ENCODE measurements around the gene SCRN1.

SCRN1 gene

DNA sequence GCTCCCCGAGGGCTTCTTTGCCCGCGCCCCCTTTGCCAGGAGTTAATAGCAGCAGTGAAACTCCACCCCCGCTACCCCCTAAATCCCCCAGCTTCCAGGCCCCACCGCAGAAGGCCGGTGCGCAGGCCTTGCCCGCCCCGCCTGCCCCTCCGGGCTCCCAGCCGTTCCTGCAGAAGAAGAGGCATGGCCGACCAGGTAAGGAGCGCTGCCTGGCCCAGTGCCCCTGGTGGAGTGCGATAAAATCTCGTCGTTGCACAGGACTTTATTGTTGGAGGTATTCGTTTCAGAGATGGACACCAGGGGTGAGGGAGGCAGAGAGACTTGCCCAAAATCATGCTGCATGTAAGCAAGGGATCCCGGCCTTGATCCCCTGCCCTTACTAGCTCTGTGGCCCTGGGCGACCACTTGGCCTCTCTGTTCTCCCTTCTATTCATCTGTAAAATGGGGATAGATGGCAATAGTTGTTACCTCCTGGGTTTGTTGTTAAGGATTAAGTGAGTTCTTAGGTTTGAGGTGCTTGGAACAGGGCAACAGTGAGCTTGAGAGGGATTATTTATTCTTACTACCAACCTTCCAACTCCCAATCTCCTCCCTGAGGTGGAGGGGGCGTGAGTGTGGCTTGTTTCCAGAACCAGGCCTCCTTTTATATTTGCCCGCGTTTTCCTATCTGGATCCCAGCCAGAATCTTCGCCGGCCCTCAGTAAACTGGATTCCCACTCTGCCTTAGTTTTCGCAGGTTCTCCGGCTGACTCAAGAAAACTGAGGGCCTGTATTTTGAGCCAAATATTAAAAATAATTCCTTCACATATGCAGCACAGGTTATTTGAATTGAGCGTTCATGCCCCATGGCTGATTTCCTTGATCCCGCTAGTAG, 105.0 kb downstream of the SCRN1 start:
- Histone ChIP-seq H3K27me3 (ENCODE audit: insufficient read depth, poor library complexity, severe bottlenecking) (no peaks in the 10 kb centered on the region), H3K27ac (replicated peaks) (no peak overlapping the region), H3K4me3 (replicated peaks; ENCODE audit: insufficient read depth, low read length) (no peak overlapping the region)
- no peak for TF ChIP-seq GABPA (IDR thresholded peaks at IDR 0.05; ENCODE audit: low read depth)
- TF ChIP-seq, protein P1, sequence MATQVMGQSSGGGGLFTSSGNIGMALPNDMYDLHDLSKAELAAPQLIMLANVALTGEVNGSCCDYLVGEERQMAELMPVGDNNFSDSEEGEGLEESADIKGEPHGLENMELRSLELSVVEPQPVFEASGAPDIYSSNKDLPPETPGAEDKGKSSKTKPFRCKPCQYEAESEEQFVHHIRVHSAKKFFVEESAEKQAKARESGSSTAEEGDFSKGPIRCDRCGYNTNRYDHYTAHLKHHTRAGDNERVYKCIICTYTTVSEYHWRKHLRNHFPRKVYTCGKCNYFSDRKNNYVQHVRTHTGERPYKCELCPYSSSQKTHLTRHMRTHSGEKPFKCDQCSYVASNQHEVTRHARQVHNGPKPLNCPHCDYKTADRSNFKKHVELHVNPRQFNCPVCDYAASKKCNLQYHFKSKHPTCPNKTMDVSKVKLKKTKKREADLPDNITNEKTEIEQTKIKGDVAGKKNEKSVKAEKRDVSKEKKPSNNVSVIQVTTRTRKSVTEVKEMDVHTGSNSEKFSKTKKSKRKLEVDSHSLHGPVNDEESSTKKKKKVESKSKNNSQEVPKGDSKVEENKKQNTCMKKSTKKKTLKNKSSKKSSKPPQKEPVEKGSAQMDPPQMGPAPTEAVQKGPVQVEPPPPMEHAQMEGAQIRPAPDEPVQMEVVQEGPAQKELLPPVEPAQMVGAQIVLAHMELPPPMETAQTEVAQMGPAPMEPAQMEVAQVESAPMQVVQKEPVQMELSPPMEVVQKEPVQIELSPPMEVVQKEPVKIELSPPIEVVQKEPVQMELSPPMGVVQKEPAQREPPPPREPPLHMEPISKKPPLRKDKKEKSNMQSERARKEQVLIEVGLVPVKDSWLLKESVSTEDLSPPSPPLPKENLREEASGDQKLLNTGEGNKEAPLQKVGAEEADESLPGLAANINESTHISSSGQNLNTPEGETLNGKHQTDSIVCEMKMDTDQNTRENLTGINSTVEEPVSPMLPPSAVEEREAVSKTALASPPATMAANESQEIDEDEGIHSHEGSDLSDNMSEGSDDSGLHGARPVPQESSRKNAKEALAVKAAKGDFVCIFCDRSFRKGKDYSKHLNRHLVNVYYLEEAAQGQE (IDR thresholded peaks at IDR 0.05; ENCODE audit: insufficient replicate concordance, low read depth): no peak
- TF ChIP-seq SPI1 (IDR thresholded peaks at IDR 0.05; ENCODE audit: borderline replicate concordance, low read depth): no peak
- TF ChIP-seq, protein P2, sequence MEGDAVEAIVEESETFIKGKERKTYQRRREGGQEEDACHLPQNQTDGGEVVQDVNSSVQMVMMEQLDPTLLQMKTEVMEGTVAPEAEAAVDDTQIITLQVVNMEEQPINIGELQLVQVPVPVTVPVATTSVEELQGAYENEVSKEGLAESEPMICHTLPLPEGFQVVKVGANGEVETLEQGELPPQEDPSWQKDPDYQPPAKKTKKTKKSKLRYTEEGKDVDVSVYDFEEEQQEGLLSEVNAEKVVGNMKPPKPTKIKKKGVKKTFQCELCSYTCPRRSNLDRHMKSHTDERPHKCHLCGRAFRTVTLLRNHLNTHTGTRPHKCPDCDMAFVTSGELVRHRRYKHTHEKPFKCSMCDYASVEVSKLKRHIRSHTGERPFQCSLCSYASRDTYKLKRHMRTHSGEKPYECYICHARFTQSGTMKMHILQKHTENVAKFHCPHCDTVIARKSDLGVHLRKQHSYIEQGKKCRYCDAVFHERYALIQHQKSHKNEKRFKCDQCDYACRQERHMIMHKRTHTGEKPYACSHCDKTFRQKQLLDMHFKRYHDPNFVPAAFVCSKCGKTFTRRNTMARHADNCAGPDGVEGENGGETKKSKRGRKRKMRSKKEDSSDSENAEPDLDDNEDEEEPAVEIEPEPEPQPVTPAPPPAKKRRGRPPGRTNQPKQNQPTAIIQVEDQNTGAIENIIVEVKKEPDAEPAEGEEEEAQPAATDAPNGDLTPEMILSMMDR (IDR thresholded peaks at IDR 0.05; ENCODE audit: insufficient read depth, low read length): no peak
- no peak for TF ChIP-seq POLR2AphosphoS5 (IDR thresholded peaks at IDR 0.05; ENCODE audit: low read depth)
- no peak for DNase-seq (ENCODE audit: low read depth in 1 of 2, low spot score in 1 of 2)

DNA sequence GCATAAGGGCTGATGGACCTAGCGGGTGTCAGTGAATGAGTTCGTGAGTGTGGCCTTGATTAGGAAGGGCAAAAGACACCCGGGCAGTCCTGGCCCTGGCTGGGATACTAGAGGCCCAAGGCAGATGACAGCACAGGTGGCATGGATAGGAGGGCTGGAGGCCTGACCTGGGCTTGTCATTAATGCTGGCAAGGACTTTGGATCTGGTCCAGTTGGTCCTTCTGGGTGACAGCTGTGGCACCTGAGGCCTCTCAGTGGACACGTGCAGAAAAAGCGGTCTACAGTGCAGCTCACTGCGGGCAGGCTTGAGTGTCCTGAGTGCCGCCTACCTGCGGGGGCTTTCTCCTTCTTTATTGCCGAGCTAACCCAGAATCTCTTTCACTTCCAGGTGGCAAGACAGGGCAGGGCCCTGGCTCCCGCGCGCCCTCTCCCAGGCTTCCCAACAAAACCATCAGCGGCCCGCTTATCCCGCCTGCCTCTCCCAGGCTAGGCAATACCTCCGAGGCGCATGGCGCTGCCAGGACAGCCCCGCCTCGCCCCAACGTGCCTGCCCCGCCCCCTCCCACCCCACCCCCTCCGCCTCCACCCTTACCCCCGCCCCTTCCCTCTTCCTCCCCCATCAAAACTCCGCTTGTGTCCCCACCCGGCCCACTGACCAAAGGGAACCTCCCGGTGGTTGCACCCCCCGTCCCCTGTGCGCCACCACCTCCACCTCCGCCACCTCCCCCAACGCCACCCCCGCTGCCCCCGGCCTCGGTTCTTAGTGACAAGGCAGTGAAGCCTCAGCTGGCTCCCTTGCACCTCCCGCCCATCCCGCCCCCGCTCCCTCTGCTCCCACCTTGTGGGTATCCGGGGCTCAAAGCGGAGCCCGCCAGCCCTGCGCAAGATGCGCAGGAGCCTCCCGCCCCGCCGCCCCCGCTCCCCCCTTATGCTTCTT, 105.9 kb downstream of the SCRN1 start:
- Histone ChIP-seq H3K4me3 (replicated peaks; ENCODE audit: insufficient read depth, low read length) (no peak overlapping the region), H3K27me3 (ENCODE audit: insufficient read depth, poor library complexity, severe bottlenecking) (no peaks in the 10 kb centered on the region), H3K27ac (replicated peaks) (no peak overlapping the region)
- TF ChIP-seq, protein P1 (IDR thresholded peaks at IDR 0.05; ENCODE audit: insufficient replicate concordance, low read depth): no peak
- TF ChIP-seq GABPA (IDR thresholded peaks at IDR 0.05; ENCODE audit: low read depth) (no peak), SPI1 (IDR thresholded peaks at IDR 0.05; ENCODE audit: borderline replicate concordance, low read depth) (no peak), POLR2AphosphoS5 (IDR thresholded peaks at IDR 0.05; ENCODE audit: low read depth) (no peak)
- TF ChIP-seq, protein P2 (IDR thresholded peaks at IDR 0.05; ENCODE audit: insufficient read depth, low read length): no peak
- no peak for DNase-seq (ENCODE audit: low read depth in 1 of 2, low spot score in 1 of 2)

DNA sequence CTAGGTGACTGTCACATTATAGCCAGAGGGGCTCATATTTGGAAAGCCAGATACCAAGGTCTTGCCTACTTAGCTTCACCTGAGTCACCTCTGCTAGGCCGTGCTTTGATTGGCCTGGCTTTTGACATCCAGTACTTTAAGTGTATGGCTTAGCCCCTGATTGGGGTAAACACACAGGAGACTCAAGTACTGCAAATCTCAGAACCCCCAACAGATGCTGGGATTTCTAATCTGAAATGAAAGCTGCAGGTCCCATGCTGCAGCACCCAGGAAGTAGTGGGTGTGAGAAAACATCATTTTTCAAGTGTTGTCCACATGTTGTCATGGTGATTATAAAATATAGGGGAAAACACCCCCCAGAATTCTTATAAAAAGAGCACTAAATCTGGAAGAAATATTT, 107.1 kb downstream of the SCRN1 start:
- Histone ChIP-seq H3K4me3 (replicated peaks; ENCODE audit: insufficient read depth, low read length) (no peak overlapping the region), H3K27me3 (ENCODE audit: insufficient read depth, poor library complexity, severe bottlenecking) (no peaks in the 10 kb centered on the region), H3K27ac (replicated peaks) (no peak overlapping the region)
- DNase-seq (ENCODE audit: low read depth in 1 of 2, low spot score in 1 of 2): no peak
- TF ChIP-seq, protein P2 (IDR thresholded peaks at IDR 0.05; ENCODE audit: insufficient read depth, low read length): no peak
- TF ChIP-seq GABPA (IDR thresholded peaks at IDR 0.05; ENCODE audit: low read depth): no peak
- TF ChIP-seq SPI1 (IDR thresholded peaks at IDR 0.05; ENCODE audit: borderline replicate concordance, low read depth): no peak
- TF ChIP-seq, protein P1 (IDR thresholded peaks at IDR 0.05; ENCODE audit: insufficient replicate concordance, low read depth): no peak
- no peak for TF ChIP-seq POLR2AphosphoS5 (IDR thresholded peaks at IDR 0.05; ENCODE audit: low read depth)
